GM19467 (cell line): ENCODE results near the gene HLA-DOA.

Experiments used
- ATAC-seq: cut with Tn5 transposase; IDR thresholded peaks from one replicate; pipeline ENCODE4 v1.9.1; 2021; ENCODE audit warnings: mild to moderate bottlenecking, moderate library complexity; ENCODE audit not compliant: unreplicated experiment

Gene HLA-DOA

GRCh38 chr6:32968093-32968866 lies 41.1 kb downstream of the HLA-DOA start, which contains the start of gene BRD2:
Gene BRD2, plus strand, starts transcription at chr6:32968594. Its CDS starts 4,305 bp downstream, at chr6:32972899.
- ATAC-seq = peak; percentile 31

- ATAC-seq = no peak
These were observed 42.0 kb downstream of the HLA-DOA start for GRCh38 chr6:32967151-32968091.

- ATAC-seq = no peak
These were observed 44.6 kb downstream of the HLA-DOA start for GRCh38 chr6:32964776-32965175.

- ATAC-seq = no peak
These were observed 45.5 kb downstream of the HLA-DOA start for GRCh38 chr6:32963866-32964265.

- ATAC-seq = no peak
These were observed 47.1 kb downstream of the HLA-DOA start for GRCh38 chr6:32962213-32962826.

- no peak for ATAC-seq
These were observed 48.8 kb downstream of the HLA-DOA start for GRCh38 chr6:32960563-32960962.

- no peak for ATAC-seq
These were observed 53.2 kb downstream of the HLA-DOA start for GRCh38 chr6:32956176-32956575.

- ATAC-seq = no peak
These were observed 54.2 kb downstream of the HLA-DOA start for GRCh38 chr6:32954986-32955802.

GRCh38 chr6:32954267-32954666 lies 55.1 kb downstream of the HLA-DOA start:
- no peak for ATAC-seq
